Neural progenitor cell (in vitro differentiated cells): ENCODE results near the gene LDLRAD4. TPM values are rescaled to one million over a fixed set of nuclear protein-coding genes. Genes with fewer than 3 reads are reported as not detected.

Source experiments
- DNase-seq: peaks from one replicate; pipeline ENCODE4 v3.0.0-alpha.2; 2016; ENCODE audit warnings: low spot score
- H2AFZ ChIP-seq: fragments of 200-600 bp; sonication (generic); replicated peaks from 2 replicates; pipeline ENCODE4 v1.6.1; 2016; ENCODE audit warnings: antibody characterized with exemption
- H3F3A ChIP-seq: fragments of 200-600 bp; sonication (generic); 2 replicates; pipeline ENCODE4 v1.6.1; 2016; ENCODE audit warnings: antibody characterized with exemption, low read depth
- H3K27ac ChIP-seq: fragments of 200-600 bp; sonication (generic); 2 replicates; pipeline ENCODE4 v1.5.1; 2016; ENCODE audit warnings: mild to moderate bottlenecking
- H3K27me3 ChIP-seq: fragments of 200-600 bp; sonication (generic); 2 replicates; pipeline ENCODE4 v1.6.1; 2016; ENCODE audit warnings: mild to moderate bottlenecking, moderate library complexity
- H3K36me3 ChIP-seq: fragments of 200-600 bp; sonication (generic); 2 replicates; pipeline ENCODE4 v1.5.1; 2016
- H3K4me1 ChIP-seq: fragments of 200-600 bp; sonication (generic); 2 replicates; pipeline ENCODE4 v1.6.1; 2016; ENCODE audit warnings: mixed run types
- H3K4me2 ChIP-seq: fragments of 200-600 bp; sonication (generic); 2 replicates; pipeline ENCODE4 v1.6.1; 2016
- H3K4me3 ChIP-seq: fragments of 200-600 bp; sonication (generic); 2 replicates; pipeline ENCODE4 v1.5.1; 2016
- H3K79me2 ChIP-seq: fragments of 200-600 bp; sonication (generic); 2 replicates; pipeline ENCODE4 v1.6.1; 2016; ENCODE audit warnings: low read depth
- H3K9ac ChIP-seq: fragments of 200-600 bp; sonication (generic); 2 replicates; pipeline ENCODE4 v1.6.1; 2016
- H3K9me3 ChIP-seq: fragments of 200-600 bp; sonication (generic); 2 replicates; pipeline ENCODE4 v1.5.1; 2016; ENCODE audit warnings: low read depth
- H4K20me1 ChIP-seq: fragments of 200-600 bp; sonication (generic); 2 replicates; pipeline ENCODE4 v1.6.1; 2016; ENCODE audit warnings: low read depth
- H3K27ac Mint-ChIP-seq: 3 replicates; pipeline ENCODE4 v1.8.0; 2021; ENCODE audit warnings: mixed read lengths
- H3K27me3 Mint-ChIP-seq: 2 replicates; pipeline ENCODE4 v1.8.0; 2022; ENCODE audit warnings: low read depth, mild to moderate bottlenecking, inconsistent platforms, moderate library complexity, mixed read lengths; ENCODE audit not compliant: insufficient read depth
- H3K36me3 Mint-ChIP-seq: 3 replicates; pipeline ENCODE4 v1.8.0; 2021; ENCODE audit warnings: mixed read lengths
- H3K4me1 Mint-ChIP-seq: 3 replicates; pipeline ENCODE4 v1.8.0; 2021; ENCODE audit warnings: mixed read lengths
- H3K4me3 Mint-ChIP-seq: 3 replicates; pipeline ENCODE4 v1.8.0; 2021; ENCODE audit warnings: mild to moderate bottlenecking, moderate library complexity, mixed read lengths
- H3K9me3 Mint-ChIP-seq: 3 replicates; pipeline ENCODE4 v1.8.0; 2020; ENCODE audit warnings: mixed read lengths
- EZH2 ChIP-seq: fragments of 200-600 bp; sonication (generic); IDR thresholded peaks from 2 replicates; pipeline ENCODE4 v1.6.1; 2017; ENCODE audit warnings: antibody characterized with exemption, mild to moderate bottlenecking, moderate library complexity
- EZH2phosphoT487 ChIP-seq: fragments of 200-600 bp; sonication (generic); IDR thresholded peaks from 2 replicates; pipeline ENCODE4 v1.6.1; 2017; ENCODE audit warnings: antibody characterized with exemption
- total RNA-seq: library from RNA; depleted of rRNA; stranded (reverse); fragments of >200 nt; gene quantifications from 2 replicates; pipeline ENCODE4 v1.2.3, GENCODE V29; 2015; ENCODE audit warnings: low replicate concordance
- TF ChIP-seq, protein P1 (sequence below): fragments of 200-600 bp; sonication (generic); IDR thresholded peaks from 2 replicates; pipeline ENCODE4 v1.5.1; 2017; ENCODE audit warnings: antibody characterized with exemption, mild to moderate bottlenecking

The LDLRAD4 gene
- total RNA-seq, 1 donor from 2014 or later, result 0.65 TPM

- Mint-ChIP-seq H3K27me3 (no peaks in the 10 kb centered on the region), H3K4me3 (no peak overlapping the region), H3K36me3 (no peaks in the 10 kb centered on the region), H3K4me1 (peaks cover 22% of the 10 kb centered on the region), H3K27ac (no peak overlapping the region), H3K9me3 (no peaks in the 10 kb centered on the region)
- Histone ChIP-seq H3K9ac (no peak overlapping the region), H3K36me3 (no peaks in the 10 kb centered on the region), H3K27ac (no peak overlapping the region), H3K79me2 (no peaks in the 10 kb centered on the region), H3K9me3 (no peaks in the 10 kb centered on the region), H3K4me2 (no peak overlapping the region), H3F3A (no peaks in the 10 kb centered on the region), H3K4me1 (no peaks in the 10 kb centered on the region), H2AFZ (no peak overlapping the region), H3K27me3 (no peaks in the 10 kb centered on the region), H3K4me3 (no peak overlapping the region), H4K20me1 (no peaks in the 10 kb centered on the region)
- TF ChIP-seq EZH2 (no peak), EZH2phosphoT487 (no peak)
- TF ChIP-seq, protein P1, sequence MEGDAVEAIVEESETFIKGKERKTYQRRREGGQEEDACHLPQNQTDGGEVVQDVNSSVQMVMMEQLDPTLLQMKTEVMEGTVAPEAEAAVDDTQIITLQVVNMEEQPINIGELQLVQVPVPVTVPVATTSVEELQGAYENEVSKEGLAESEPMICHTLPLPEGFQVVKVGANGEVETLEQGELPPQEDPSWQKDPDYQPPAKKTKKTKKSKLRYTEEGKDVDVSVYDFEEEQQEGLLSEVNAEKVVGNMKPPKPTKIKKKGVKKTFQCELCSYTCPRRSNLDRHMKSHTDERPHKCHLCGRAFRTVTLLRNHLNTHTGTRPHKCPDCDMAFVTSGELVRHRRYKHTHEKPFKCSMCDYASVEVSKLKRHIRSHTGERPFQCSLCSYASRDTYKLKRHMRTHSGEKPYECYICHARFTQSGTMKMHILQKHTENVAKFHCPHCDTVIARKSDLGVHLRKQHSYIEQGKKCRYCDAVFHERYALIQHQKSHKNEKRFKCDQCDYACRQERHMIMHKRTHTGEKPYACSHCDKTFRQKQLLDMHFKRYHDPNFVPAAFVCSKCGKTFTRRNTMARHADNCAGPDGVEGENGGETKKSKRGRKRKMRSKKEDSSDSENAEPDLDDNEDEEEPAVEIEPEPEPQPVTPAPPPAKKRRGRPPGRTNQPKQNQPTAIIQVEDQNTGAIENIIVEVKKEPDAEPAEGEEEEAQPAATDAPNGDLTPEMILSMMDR, result no peak
- no peak for DNase-seq
These were observed 209.8 kb downstream of the LDLRAD4 start for GRCh38 chr18:13428319-13428718.

- no peak overlapping the region for H3K4me3 Mint-ChIP-seq
- DNase-seq, result no peak
- Histone ChIP-seq H3K36me3 (no peaks in the 10 kb centered on the region), H3F3A (no peaks in the 10 kb centered on the region), H3K4me1 (no peaks in the 10 kb centered on the region), H2AFZ (no peak overlapping the region), H3K9me3 (no peaks in the 10 kb centered on the region), H3K4me2 (no peak overlapping the region), H3K27me3 (no peaks in the 10 kb centered on the region), H3K79me2 (no peaks in the 10 kb centered on the region), H3K4me3 (no peak overlapping the region), H3K9ac (no peak overlapping the region), H4K20me1 (no peaks in the 10 kb centered on the region), H3K27ac (no peak overlapping the region)
- TF ChIP-seq EZH2phosphoT487 (no peak), EZH2 (no peak)
- TF ChIP-seq, protein P1, result no peak
- no peaks in the 10 kb centered on the region for H3K9me3 Mint-ChIP-seq
- no peaks in the 10 kb centered on the region for H3K27me3 Mint-ChIP-seq
- H3K4me1 Mint-ChIP-seq, result peaks cover 22% of the 10 kb centered on the region
- H3K27ac Mint-ChIP-seq, result no peak overlapping the region
- H3K36me3 Mint-ChIP-seq, result no peaks in the 10 kb centered on the region
These were observed 210.5 kb downstream of the LDLRAD4 start for GRCh38 chr18:13429016-13429415.

GRCh38 chr18:13429884-13430510 is 211.4 kb downstream of the LDLRAD4 start:
- H3K79me2 ChIP-seq, result no peaks in the 10 kb centered on the region
- DNase-seq, result no peak
- no peaks in the 10 kb centered on the region for H3K4me1 ChIP-seq
- H2AFZ ChIP-seq, result no peak overlapping the region
- no peak overlapping the region for H3K27ac Mint-ChIP-seq
- no peak overlapping the region for H3K9ac ChIP-seq
- no peaks in the 10 kb centered on the region for H3K36me3 ChIP-seq
- H3K36me3 Mint-ChIP-seq, result no peaks in the 10 kb centered on the region
- H3K27me3 Mint-ChIP-seq, result no peaks in the 10 kb centered on the region
- H3K4me3 Mint-ChIP-seq, result no peak overlapping the region
- H3K27ac ChIP-seq, result no peak overlapping the region
- no peaks in the 10 kb centered on the region for H3K27me3 ChIP-seq
- no peaks in the 10 kb centered on the region for H3F3A ChIP-seq
- peaks cover 14% of the 10 kb centered on the region for H3K4me1 Mint-ChIP-seq
- TF ChIP-seq EZH2phosphoT487 (no peak), EZH2 (no peak)
- TF ChIP-seq, protein P1, result no peak
- no peaks in the 10 kb centered on the region for H4K20me1 ChIP-seq
- H3K4me3 ChIP-seq, result no peak overlapping the region
- no peaks in the 10 kb centered on the region for H3K9me3 ChIP-seq
- no peaks in the 10 kb centered on the region for H3K9me3 Mint-ChIP-seq
- no peak overlapping the region for H3K4me2 ChIP-seq
